HFFc6 (cell line): ENCODE data around the gene AHCTF1. TPM values are rescaled to one million over a fixed set of nuclear protein-coding genes. Genes with fewer than 3 reads are reported as not detected.
"Not testable (repeated sequence)": the region's sequence is repeated elsewhere in the genome, so short reads cannot be mapped to it uniquely, and the experiment has no call there.

Experiments used
- DNase-seq: peaks from one replicate; pipeline ENCODE4 v3.0.0-alpha.2; 2018
- H3K27ac Mint-ChIP-seq: 2 replicates; pipeline ENCODE4 v1.8.0; 2020; ENCODE audit warnings: mild to moderate bottlenecking, mixed read lengths
- H3K27me3 Mint-ChIP-seq: 2 replicates; pipeline ENCODE4 v1.8.0; 2021; ENCODE audit warnings: mild to moderate bottlenecking, moderate library complexity, mixed read lengths; ENCODE audit not compliant: insufficient read depth
- H3K36me3 Mint-ChIP-seq: 2 replicates; pipeline ENCODE4 v1.8.0; 2021; ENCODE audit warnings: low read depth, mixed read lengths
- H3K4me1 Mint-ChIP-seq: 2 replicates; pipeline ENCODE4 v1.8.0; 2020; ENCODE audit warnings: low read depth, mixed read lengths
- H3K4me3 Mint-ChIP-seq: 2 replicates; pipeline ENCODE4 v1.8.0; 2020; ENCODE audit warnings: mild to moderate bottlenecking, moderate library complexity, mixed read lengths
- H3K9me3 Mint-ChIP-seq: 2 replicates; pipeline ENCODE4 v1.8.0; 2020; ENCODE audit warnings: mild to moderate bottlenecking, mixed read lengths
- CTCF ChIP-seq: fragments of 200-600 bp; sonication (generic); IDR thresholded peaks from 2 replicates; pipeline ENCODE4 v1.5.0; 2021; ENCODE audit warnings: antibody characterized with exemption, mild to moderate bottlenecking
- total RNA-seq, 6 experiments: library from RNA; stranded (reverse); fragmentation: NEBNext Ultra II Directional; extraction: Animal tissue kit (Norgen Biotek cat#: 25700); gene quantifications; 2 replicates in 1 of 6; 3 replicates in 5 of 6; pipeline ENCODE4 v1.2.3, GENCODE V29; 2021

The AHCTF1 gene
- total RNA-seq, 6 experiments from 2014 or later: 28.2 to 32.8 (median 30.6) TPM

GRCh38 chr1:246815693-246816270 lies 116.0 kb downstream of the AHCTF1 start:
- no peaks in the 10 kb centered on the region for H3K36me3 Mint-ChIP-seq
- H3K9me3 Mint-ChIP-seq: no peaks in the 10 kb centered on the region
- H3K4me1 Mint-ChIP-seq: no peaks in the 10 kb centered on the region
- TF ChIP-seq CTCF: no peak
- H3K27me3 Mint-ChIP-seq: peaks cover 28% of the 10 kb centered on the region
- H3K27ac Mint-ChIP-seq: no peak overlapping the region
- DNase-seq: no peak
- H3K4me3 Mint-ChIP-seq: no peak overlapping the region

- Mint-ChIP-seq H3K4me1 (no peaks in the 10 kb centered on the region), H3K4me3 (no peak overlapping the region), H3K27me3 (peaks cover 29% of the 10 kb centered on the region), H3K36me3 (no peaks in the 10 kb centered on the region), H3K27ac (no peak overlapping the region), H3K9me3 (no peaks in the 10 kb centered on the region)
- TF ChIP-seq CTCF: no peak
- no peak for DNase-seq
These were observed 116.9 kb downstream of the AHCTF1 start for GRCh38 chr1:246814890-246815289.

- not testable (repeated sequence) for H3K27ac Mint-ChIP-seq, H3K36me3 Mint-ChIP-seq
- H3K27me3 Mint-ChIP-seq: peaks cover 27% of the 10 kb centered on the region
These were observed 118.4 kb downstream of the AHCTF1 start for GRCh38 chr1:246813325-246813724.

GRCh38 chr1:246811985-246812384 lies 119.8 kb downstream of the AHCTF1 start:
- TF ChIP-seq CTCF: no peak
- Mint-ChIP-seq H3K4me1 (no peaks in the 10 kb centered on the region), H3K27me3 (peaks cover 27% of the 10 kb centered on the region), H3K36me3 (no peaks in the 10 kb centered on the region), H3K27ac (no peak overlapping the region), H3K4me3 (no peak overlapping the region), H3K9me3 (no peaks in the 10 kb centered on the region)
- no peak for DNase-seq

More at GRCh38 chr1:246813325-246813724, 118.4 kb downstream of the AHCTF1 start:
- DNase-seq, H3K9me3 Mint-ChIP-seq, H3K4me1 Mint-ChIP-seq, H3K4me3 Mint-ChIP-seq: not testable (repeated sequence)

- H3K36me3 Mint-ChIP-seq: no peaks in the 10 kb centered on the region
- no peak for DNase-seq
- no peak overlapping the region for H3K4me3 Mint-ChIP-seq
- no peaks in the 10 kb centered on the region for H3K4me1 Mint-ChIP-seq
- no peak overlapping the region for H3K27ac Mint-ChIP-seq
- H3K9me3 Mint-ChIP-seq: no peaks in the 10 kb centered on the region
- TF ChIP-seq CTCF: peak; percentile 42
- H3K27me3 Mint-ChIP-seq: peaks cover 13% of the 10 kb centered on the region
These were observed 122.3 kb downstream of the AHCTF1 start for GRCh38 chr1:246809473-246809872.

- Mint-ChIP-seq H3K27ac (no peak overlapping the region), H3K4me1 (no peaks in the 10 kb centered on the region), H3K9me3 (peaks cover 4% of the 10 kb centered on the region; the same call in 1 of the 2 replicates), H3K4me3 (no peak overlapping the region), H3K36me3 (peaks cover 5% of the 10 kb centered on the region; the same call in 1 of the 2 replicates), H3K27me3 (peaks cover 4% of the 10 kb centered on the region)
- no peak for DNase-seq
- TF ChIP-seq CTCF: no peak
These were observed 126.5 kb downstream of the AHCTF1 start for GRCh38 chr1:246805135-246805716.
